Thoracic aorta endothelial cell (primary cell): ENCODE data around the gene PRR23A. TPM values are rescaled to one million over a fixed set of nuclear protein-coding genes. Genes with fewer than 3 reads are reported as not detected.

Source experiments
- total RNA-seq: library from RNA; depleted of rRNA; stranded (reverse); fragments of >200 nt; gene quantifications from 2 replicates; pipeline ENCODE4 v1.2.3, GENCODE V29; 2012

Gene PRR23A
- total RNA-seq, result not detected in 2 replicates

DNA sequence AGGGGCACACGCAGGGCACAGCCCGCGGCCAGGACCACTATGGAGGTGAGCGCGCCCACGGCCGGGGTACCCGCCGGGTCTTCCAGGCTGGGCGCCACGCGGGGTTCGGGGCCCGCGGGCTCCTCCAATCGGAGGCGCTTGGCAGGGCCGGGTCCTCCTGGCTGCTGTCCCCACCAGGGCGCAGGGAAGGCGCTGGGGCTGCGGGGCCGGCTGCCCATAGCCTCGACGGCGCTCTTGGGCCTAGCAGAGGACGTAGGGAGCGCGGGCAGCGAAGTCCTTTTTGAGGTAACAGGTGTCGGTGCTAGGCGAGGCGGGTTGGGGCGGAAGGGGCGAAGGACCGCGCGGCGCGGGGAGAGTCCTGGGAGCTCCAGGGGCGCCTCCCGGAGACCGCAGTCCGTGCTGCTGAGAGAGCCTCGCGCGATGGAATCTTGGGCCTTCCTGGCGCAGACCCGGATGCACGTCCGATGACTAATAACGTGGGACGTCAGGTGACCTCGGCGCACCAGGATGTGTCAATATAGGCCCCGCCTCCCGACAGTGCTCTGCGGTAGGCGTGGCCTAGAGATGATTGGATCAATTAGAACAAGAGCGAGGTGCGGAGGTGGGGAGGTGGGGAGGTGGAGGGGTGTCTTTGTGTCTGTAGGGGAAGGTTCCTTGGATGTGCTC lies at the start of gene PRR23A:
Gene PRR23A (minus strand): TSS at position 218 of the 666 bp plus-strand sequence. CDS start 0 bp downstream, at position 218.

GRCh38 chr3:139044366-139045210 lies 38.5 kb upstream of the PRR23A start, which contains the start of gene PRR23C:
Gene PRR23C (minus strand): TSS chr3:139044892. CDS start chr3:139044620, 272 bp downstream.

GRCh38 chr3:139020868-139021234 lies 14.8 kb upstream of the PRR23A start, which contains the start of gene PRR23B:
Gene PRR23B (minus strand): TSS chr3:139020926. CDS start chr3:139020661, 265 bp downstream.

Other genes starting within 250 kb of the PRR23A start
- gene PIK3CB, start 171.3 kb downstream of the PRR23A start, total RNA-seq, result 37.0 and 41.4 TPM in 2 replicates
- gene FOXL2, start 59.1 kb downstream of the PRR23A start, total RNA-seq, result 0.13 and 0.14 TPM in 2 replicates
- gene FOXL2NB, start 59.1 kb downstream of the PRR23A start, total RNA-seq, result 0.13 and 0.14 TPM in 2 replicates
- gene PRR23B, start 14.7 kb upstream of the PRR23A start, total RNA-seq, result not detected in 2 replicates
- gene PRR23C, start 38.6 kb upstream of the PRR23A start, total RNA-seq, result not detected in 2 replicates